ENCODE data around the gene TLR5.
"Not testable (repeated sequence)": the region's sequence is repeated elsewhere in the genome, so short reads cannot be mapped to it uniquely, and the experiment has no call there.

The TLR5 gene

GRCh38 chr1:223142795-223143536 is at the start of gene TLR5:
Gene TLR5 (minus strand): TSS chr1:223143248. CDS start chr1:223113031, 30,217 bp downstream.
- peak; percentile 85 for DNase-seq

DNA sequence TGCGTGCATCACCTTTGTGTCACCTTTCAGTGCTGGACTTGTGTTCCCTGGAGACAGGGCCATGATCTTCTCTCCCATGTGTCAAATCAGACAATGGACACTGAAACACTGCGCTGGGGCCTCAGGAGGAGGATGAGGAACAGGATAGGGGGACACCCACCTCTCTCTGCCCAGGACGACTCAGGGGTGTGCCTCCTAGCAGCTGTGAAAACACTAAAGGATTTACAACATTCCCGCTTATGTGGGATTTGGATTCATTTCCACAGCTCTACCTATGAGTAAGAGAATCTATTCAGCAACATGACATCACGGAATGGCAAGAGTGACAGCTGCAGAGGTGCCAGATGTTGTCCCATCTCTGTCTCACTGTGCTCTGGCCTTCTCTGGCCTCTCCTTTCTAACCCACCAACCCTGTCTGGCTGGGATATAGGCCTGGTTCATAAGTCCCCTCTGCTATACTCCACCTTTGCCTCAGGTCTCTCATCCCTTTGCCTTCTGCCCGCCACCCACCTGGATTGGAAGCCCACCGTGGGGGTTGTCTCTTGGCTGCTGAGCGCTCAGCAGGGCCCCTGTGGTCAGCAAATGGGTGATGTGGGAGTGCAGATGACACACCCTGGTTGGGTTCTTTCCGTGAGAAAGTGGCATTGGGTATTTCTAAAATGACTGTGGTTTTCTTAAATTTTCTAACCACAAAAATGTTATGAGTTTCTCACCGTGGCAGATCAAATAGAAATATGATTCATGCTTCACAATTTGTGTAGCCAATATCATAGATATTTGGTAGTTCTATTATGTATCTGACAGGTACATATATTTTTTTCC is 47.1 kb upstream of the TLR5 start:
- DNase-seq: no peak

DNA sequence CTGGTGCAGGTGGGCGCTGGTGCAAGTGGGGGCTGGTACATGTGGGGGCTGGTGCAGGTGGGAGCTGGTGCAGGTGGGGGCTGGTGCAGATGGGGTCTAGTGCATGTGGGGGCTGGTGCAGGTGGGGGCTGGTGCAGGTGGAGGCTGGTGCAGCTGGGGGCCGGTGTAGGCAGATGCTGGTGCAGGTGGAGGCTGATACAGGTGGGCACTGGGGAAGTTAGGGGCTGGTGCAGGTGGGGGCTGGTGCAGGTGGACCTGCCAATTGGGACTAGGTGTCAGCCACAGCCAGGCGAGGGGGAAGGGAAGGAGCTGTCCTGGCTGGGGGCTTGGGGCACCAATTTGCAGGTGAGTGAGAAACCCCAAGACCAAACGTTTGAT is 46.5 kb upstream of the TLR5 start:
- no peak for DNase-seq

DNA sequence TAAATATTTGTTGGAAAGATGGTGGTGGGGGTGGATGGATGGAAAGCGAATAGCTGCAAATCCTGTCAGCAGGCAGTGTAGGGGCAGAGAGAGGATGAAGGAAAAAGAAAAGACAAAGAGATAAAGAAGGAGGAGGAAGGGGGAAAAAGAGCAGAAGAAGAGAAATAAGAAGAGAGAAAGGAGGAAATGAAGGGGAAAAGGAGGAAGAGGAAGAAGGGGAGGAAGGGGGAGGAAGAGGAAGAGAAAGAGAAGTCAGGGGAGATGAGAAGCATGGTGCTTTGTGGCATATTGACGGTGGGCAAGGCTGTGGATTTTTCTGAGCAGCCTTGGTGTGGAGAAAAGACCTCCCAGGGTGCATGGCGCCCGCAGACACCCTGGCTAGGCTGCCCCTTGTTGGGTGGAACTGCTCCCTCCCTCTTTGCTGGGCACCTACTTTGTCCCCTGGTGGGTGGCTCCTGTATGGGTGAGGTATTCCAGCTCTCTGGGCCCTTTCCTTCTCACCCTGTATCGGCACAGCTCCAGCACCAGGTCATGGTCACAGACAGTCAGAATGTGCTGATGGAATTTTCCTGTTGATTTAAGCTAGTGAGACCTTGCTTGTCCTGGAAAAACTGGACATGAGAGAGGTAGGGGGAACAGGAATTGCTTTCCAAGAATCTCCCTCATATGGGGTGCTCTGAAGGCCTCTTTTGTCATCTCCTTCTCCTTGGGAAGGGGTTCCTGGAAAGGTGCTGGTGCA is 45.7 kb upstream of the TLR5 start:
- no peak for DNase-seq

DNA sequence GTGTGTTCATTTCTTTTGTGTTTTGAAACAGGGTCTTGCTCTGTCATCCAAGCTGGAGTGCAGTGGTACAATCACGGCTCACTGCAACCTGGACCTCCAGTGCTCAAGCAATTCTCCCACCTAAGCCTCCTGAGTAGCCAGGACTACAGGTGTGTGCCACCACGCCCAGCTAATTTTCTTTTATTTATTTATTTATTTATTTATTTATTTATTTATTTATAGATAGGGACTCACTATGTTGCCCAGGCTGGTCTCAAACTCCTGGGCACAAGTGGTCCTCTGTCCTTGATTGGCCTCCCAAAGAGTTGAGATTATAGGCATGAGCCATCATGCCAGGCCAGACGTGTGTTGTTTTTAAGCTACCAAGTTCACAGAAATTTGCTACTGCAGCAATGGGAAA is 43.8 kb upstream of the TLR5 start:
- DNase-seq: no peak

- no peak for DNase-seq
Measured at GRCh38 chr1:223183268-223183862, 40.3 kb upstream of the TLR5 start.

DNA sequence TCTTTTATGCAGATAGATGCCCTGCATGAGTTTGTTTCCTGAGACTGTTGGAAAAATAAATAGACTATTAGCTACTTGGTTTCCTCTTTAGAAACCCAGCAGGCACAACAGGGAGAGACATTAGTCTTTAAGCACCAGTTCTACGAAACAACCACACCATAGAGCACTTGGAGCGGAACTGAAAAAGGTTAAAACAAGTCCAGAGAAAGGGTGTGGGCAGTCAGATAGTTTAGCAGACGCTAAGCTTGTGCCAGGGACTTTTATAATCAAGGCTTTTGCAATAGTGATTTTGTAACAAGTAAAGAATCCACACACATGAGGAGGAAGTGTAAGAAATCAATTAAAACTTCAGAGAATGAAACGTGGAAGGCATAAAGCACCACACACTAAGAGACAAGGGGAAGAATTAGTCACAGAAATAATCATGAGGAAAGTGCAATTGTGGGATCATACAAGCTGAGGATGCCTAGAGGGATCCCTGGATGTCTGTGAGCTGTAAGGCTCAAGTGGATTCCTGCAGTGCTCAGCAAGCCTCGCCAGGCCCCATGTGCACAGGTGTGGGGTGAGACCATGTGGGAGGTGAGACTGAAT is 37.8 kb upstream of the TLR5 start:
- DNase-seq: peak; percentile 36

- DNase-seq: no peak
Measured at GRCh38 chr1:223179786-223180185, 36.7 kb upstream of the TLR5 start.

GRCh38 chr1:223179280-223179679 is 36.2 kb upstream of the TLR5 start:
- no peak for DNase-seq

GRCh38 chr1:223177681-223178080 is 34.6 kb upstream of the TLR5 start:
- DNase-seq: no peak

GRCh38 chr1:223176437-223176836 is 33.4 kb upstream of the TLR5 start:
- DNase-seq: no peak

- no peak for DNase-seq
Measured at GRCh38 chr1:223175633-223176032, 32.6 kb upstream of the TLR5 start.

DNA sequence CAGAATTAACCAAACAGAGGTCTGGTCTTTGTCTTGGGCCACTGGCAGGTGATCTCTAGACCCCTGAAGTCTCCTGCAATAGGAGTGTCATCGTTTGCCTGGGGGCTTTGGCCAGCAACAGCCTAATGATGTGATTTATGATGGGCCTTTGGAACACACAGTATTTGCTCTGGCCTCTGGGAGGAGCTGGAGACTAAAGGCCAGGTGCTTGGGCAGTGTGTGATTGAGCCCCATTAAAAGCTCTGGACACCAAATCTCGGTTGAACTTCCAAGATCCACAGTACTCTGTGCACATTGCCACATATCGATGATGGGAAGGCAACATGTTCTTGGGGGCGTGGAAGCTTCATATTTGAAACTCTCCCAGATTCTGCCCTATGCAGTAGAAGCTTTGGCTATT is 32.0 kb upstream of the TLR5 start:
- DNase-seq: no peak

- DNase-seq: not testable (repeated sequence)
Measured at GRCh38 chr1:223169458-223169857, 26.4 kb upstream of the TLR5 start.

DNA sequence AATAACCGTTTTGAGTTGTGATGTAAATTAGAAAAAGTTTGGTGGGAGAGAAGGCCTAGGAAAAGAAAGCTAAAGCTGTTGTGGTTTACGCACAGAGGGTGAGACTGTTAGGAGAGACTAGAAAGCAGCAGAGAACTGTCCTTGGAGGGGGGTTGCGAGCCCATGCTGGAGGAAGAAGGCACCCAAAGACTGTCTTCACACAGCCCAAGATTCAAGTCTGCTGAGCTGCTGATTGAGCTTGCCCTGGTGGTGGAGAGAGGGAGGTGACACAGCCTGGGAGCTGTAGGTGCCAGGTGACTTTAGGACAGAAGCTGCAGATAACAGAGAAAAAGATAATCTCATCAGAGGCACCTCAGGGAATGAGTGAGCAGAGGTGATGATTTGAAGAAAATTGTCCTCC is 18.3 kb upstream of the TLR5 start:
- no peak for DNase-seq

GRCh38 chr1:223156343-223156742 is 13.3 kb upstream of the TLR5 start:
- no peak for DNase-seq

GRCh38 chr1:223155153-223155552 is 12.1 kb upstream of the TLR5 start:
- DNase-seq: no peak

- DNase-seq: no peak
Measured at GRCh38 chr1:223153177-223154119, 10.4 kb upstream of the TLR5 start.

DNA sequence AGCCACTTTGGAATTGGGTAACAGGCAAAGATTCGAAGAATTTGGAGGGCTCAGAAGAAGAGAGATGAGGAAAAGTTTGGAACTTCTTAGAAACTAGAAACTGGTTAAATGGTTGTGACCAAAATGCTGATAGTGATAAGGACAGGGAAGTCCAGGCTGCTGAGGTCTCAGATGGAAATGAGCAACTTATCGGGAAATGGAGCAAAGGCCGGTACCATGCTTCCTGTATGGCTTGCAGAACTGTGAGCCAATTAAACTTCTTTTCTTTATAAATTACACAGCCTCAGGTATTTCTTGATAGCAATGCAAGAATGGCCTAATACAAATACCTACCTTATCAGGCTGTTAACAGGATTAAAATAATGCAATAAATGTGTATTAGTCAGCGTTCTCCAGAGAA is 9.4 kb upstream of the TLR5 start:
- DNase-seq: no peak

GRCh38 chr1:223150443-223150842 is 7.4 kb upstream of the TLR5 start:
- no peak for DNase-seq

- no peak for DNase-seq
Measured at GRCh38 chr1:223147873-223148272, 4.8 kb upstream of the TLR5 start.

DNA sequence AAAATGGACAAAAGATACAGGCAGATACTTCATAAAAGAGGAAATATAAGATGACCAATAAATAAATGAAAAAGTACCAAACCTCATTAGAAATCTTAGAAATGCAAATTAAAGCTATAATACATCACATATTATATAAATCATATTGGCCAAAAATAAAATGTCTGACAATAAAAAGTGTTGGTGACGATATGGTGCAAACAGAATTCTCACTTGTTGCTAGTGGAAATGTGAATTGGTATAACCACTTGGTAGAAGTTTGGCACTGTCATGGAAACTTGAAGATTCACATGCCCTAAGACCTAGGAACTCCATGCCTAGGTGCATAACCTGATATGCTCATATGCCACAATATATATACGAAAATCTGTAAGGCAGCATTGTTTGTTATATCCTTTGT is 4.4 kb upstream of the TLR5 start:
- no peak for DNase-seq

Data from NCI-H345 (cell line).